Esophagus (tissue), 2 donors: Measurements from ENCODE around the gene TAGAP. TPM values are rescaled to one million over a fixed set of nuclear protein-coding genes. Genes with fewer than 3 reads are reported as not detected.
A peak's percentile ranks its signal among the peaks of the same experiment; 100 is the strongest.

Source experiments
- H3K27ac ChIP-seq, 2 donors: one replicate each; pipeline ENCODE4 v1.5.1; 2013; ENCODE audit warnings: low read depth in 2 of 2, mild to moderate bottlenecking in 2 of 2, inconsistent platforms in 1 of 2, low read length in 1 of 2, moderate library complexity in 1 of 2
- H3K27me3 ChIP-seq, 2 donors: one replicate each; pipeline ENCODE4 v1.6.1; 2013; ENCODE audit warnings: low read length in 2 of 2, control low read depth in 1 of 2, mild to moderate bottlenecking in 1 of 2; ENCODE audit not compliant: insufficient read depth in 2 of 2, control insufficient read depth in 1 of 2
- H3K36me3 ChIP-seq, 2 donors: one replicate each; pipeline ENCODE4 v1.6.1; 2013; ENCODE audit warnings: low read length in 1 of 2; ENCODE audit not compliant: control insufficient read depth in 2 of 2, insufficient read depth in 2 of 2
- H3K4me1 ChIP-seq, 2 donors: one replicate each; pipeline ENCODE4 v1.6.1; 2013; ENCODE audit warnings: low read length in 1 of 2; ENCODE audit not compliant: control insufficient read depth in 2 of 2, insufficient read depth in 2 of 2
- H3K4me3 ChIP-seq, 2 donors: one replicate each; pipeline ENCODE4 v1.5.1; 2013; ENCODE audit warnings: low read length in 2 of 2, mild to moderate bottlenecking in 2 of 2, low read depth in 1 of 2, moderate library complexity in 1 of 2
- H3K9me3 ChIP-seq, 2 donors: one replicate each; pipeline ENCODE4 v1.6.1; 2013; ENCODE audit warnings: mild to moderate bottlenecking in 2 of 2, low read depth in 1 of 2, low read length in 1 of 2, moderate library complexity in 1 of 2; ENCODE audit not compliant: control insufficient read depth in 2 of 2, insufficient read depth in 1 of 2
- WGBS, 2 donors: extraction: QIAGEN DNeasy Blood & Tissue Kit; methylation state at CpG; one replicate each; pipeline ENCODE4 v1.1.7; 2013; 5-methylcytosine and 5-hydroxymethylcytosine counted together
- polyA plus RNA-seq, 2 donors: library from polyadenylated mRNA; stranded (reverse); fragments of 200-250 nt; gene quantifications; one replicate each; pipeline ENCODE4 v1.2.3, GENCODE V29; 2013
- donor health status: healthy with polysubstance abuse.
- donor health status: Bipolar disorder and iron deficiency.

TAGAP gene
- polyA plus RNA-seq, 2 donors, result 0.59 to 0.76 TPM

DNA sequence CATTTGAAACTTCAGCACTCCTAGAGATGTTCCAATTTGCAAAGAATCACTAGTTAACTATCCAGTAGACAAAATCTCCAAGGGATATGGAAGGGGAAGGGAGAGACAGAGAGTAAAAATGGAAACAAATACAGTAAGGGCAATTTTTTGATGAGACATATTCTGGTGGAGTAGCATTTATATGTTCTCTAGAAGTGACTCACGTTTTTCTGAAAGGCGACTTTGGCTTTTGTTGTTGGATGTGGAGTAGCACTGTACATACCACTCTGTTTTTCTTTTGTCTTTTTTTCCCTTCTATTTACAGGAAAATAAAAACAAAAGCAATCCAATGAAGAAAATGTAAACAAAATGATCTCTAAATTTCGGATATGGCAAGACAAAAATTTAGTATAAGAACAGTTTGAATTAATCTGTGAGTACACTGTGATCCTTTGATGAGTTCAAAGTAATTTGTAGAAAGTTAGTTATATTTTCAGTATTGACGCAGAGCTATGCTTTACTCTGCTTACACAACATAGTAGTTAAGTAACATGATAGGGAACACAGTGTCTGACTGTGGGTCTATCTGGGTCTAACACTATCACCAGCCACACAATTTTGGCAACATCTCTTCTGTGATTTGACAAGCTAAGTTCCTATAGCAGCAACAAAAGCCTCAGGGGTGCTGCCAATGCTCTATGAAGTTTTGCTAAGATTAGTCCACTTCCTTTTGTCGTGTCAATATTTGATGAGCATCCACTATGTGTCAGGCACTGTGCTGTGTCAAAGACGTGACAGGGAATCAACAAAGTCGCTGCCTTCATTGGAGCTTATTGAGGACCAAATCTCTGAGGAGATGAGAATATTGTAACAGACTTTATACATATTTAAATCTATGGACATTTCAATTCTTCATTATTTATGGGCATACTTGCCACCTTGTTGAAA, 27.3 kb upstream of the TAGAP start:
- Histone ChIP-seq H3K9me3 (no peaks in the 10 kb centered on the region), H3K4me3 (no peak overlapping the region), H3K27me3 (no peaks in the 10 kb centered on the region), H3K4me1 (no peaks in the 10 kb centered on the region), H3K27ac (no peak overlapping the region), H3K36me3 (no peaks in the 10 kb centered on the region)
- 77 to 78% methylated on average over 7 of the region's 7 CpGs for WGBS, 2 donors

DNA sequence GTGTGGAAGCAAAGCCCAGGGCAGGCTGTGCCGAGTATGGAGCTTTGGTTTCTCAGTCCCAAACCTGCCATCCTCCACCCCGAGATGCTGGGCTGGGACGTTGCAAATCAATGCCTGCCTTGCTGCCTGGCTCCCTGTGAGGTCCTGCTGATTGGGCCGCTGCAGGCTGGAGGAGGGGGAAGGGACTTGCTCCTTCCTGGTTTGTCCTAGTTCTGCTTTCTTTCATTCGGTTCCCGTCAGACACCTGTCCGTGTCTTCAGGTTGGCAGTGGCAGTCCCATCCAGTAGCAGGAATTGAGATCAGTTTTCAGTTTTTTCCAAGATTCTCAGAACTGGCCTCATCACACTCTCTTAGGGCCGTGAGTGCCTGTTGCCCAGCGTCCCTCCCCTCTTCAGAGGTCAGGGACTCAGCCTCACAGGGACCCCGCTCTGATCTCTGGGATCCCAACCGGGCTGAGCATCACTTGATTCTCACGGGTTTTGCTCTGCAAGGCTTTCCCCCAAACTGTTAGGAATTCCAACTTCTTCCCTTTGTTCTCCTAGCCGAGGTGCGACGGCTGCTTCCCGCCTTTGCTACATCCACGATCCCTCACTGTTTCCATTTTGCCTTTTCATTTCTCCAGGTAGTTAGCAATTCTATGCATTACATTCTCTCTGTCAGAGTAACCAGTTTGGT, 24.2 kb upstream of the TAGAP start:
- H3K36me3 ChIP-seq, result no peaks in the 10 kb centered on the region
- H3K27me3 ChIP-seq, result no peaks in the 10 kb centered on the region
- no peaks in the 10 kb centered on the region for H3K4me1 ChIP-seq
- H3K4me3 ChIP-seq, result no peak overlapping the region
- H3K9me3 ChIP-seq, result no peaks in the 10 kb centered on the region
- H3K27ac ChIP-seq, result no peak overlapping the region
- WGBS, 2 donors, result 57 to 63% methylated on average over 17 of the region's 17 CpGs

DNA sequence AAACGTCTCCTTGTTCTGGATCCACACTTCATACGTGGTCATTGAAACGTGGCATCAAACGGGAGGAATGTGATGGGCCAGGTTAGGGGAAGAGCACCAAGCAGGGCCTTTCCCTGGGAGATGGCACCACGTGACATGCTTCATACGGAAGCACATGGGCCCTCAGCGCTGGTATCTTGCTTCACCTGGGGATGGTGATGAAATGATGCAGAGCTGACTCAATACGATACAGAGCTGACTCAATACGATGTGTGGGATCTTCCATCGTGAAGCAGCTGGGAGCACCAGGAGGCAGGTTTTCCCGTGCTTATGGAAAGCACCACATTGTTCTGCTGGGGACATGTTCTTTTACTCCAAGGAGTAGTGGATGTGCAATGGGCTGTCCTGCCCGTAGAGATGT, 22.5 kb upstream of the TAGAP start:
- H3K27ac ChIP-seq, result no peak overlapping the region
- H3K4me1 ChIP-seq, result no peaks in the 10 kb centered on the region
- H3K9me3 ChIP-seq, result no peaks in the 10 kb centered on the region
- no peaks in the 10 kb centered on the region for H3K27me3 ChIP-seq
- H3K36me3 ChIP-seq, result no peaks in the 10 kb centered on the region
- 80 to 81% methylated on average over 12 of the region's 12 CpGs for WGBS, 2 donors
- no peak overlapping the region for H3K4me3 ChIP-seq

DNA sequence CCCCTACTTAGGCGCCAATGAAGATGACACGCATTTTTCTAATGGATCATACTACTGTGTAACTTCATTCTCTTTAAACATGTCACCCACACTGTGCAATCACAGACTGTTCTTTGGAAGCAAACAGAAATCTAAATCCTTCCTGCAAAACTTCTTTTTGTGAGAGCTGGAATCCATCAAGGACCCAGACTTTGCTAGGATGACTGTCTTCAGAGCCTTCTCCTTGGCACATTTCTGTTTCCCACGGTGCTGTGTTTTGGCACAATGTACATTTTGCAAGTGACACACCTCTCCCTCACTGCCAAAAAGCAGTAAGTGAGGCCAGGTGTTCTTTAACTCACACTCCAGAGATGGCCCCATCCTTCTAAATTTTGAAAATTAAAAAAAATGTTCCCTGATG, 21.7 kb upstream of the TAGAP start:
- H3K27ac ChIP-seq, result no peak overlapping the region
- no peaks in the 10 kb centered on the region for H3K9me3 ChIP-seq
- H3K36me3 ChIP-seq, result no peaks in the 10 kb centered on the region
- WGBS, 2 donors, result 55 to 71% methylated on average over 3 of the region's 3 CpGs
- H3K27me3 ChIP-seq, result no peaks in the 10 kb centered on the region
- no peak overlapping the region for H3K4me3 ChIP-seq
- no peaks in the 10 kb centered on the region for H3K4me1 ChIP-seq

DNA sequence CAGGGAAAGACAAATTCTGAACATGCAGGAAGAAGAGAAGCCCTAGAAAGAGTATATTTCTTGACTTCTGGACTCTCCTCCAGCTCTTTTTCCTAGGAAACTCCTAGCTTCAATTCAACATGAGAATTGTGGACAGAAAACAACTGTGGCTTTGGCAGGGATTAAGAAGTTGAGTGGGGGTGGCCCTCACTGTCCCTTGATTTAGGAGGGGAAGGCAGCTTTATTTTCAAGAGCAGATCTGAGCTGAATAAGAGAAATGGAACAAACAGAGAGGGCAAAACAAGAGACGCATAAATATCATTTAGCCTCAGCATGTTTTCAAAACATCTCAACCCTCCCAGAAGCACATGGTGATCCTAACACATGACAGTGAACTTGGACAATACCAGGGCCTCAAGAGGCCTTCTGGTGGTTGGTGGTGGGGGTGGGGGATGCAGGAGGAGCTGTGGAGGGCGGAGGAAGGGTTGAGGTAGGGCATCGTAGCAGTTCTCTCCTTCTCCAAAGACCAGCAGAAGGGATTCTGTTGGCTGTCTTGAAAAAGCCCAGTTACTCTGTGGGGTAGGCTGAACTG, 21.1 kb upstream of the TAGAP start:
- 86 to 94% methylated on average over 3 of the region's 3 CpGs for WGBS, 2 donors
- no peak overlapping the region for H3K4me3 ChIP-seq
- H3K27ac ChIP-seq, result no peak overlapping the region
- no peaks in the 10 kb centered on the region for H3K27me3 ChIP-seq
- H3K4me1 ChIP-seq, result no peaks in the 10 kb centered on the region
- no peaks in the 10 kb centered on the region for H3K9me3 ChIP-seq
- no peaks in the 10 kb centered on the region for H3K36me3 ChIP-seq

DNA sequence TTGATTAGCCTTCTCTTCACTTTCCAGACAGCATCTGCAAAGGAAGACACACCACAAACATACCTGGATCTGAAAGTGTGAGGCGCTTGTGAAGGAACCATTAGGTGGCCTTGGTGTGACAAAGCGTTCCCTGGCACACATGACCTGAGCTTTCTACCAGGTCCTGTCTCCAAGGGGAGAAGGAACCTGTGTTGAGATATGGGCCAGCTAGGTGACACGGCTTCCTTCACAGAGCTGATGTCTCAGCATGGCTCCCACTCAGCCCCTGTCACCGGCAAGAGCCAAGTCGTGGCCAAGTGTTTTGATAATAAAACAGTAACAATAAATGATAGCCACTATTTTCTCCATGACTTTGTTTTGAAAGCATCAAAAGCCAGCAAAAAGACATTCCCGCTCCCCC, 20.3 kb upstream of the TAGAP start:
- no peak overlapping the region for H3K27ac ChIP-seq
- 90 to 95% methylated on average over 6 of the region's 6 CpGs for WGBS, 2 donors
- no peak overlapping the region for H3K4me3 ChIP-seq
- no peaks in the 10 kb centered on the region for H3K4me1 ChIP-seq
- H3K36me3 ChIP-seq, result no peaks in the 10 kb centered on the region
- no peaks in the 10 kb centered on the region for H3K27me3 ChIP-seq
- no peaks in the 10 kb centered on the region for H3K9me3 ChIP-seq

DNA sequence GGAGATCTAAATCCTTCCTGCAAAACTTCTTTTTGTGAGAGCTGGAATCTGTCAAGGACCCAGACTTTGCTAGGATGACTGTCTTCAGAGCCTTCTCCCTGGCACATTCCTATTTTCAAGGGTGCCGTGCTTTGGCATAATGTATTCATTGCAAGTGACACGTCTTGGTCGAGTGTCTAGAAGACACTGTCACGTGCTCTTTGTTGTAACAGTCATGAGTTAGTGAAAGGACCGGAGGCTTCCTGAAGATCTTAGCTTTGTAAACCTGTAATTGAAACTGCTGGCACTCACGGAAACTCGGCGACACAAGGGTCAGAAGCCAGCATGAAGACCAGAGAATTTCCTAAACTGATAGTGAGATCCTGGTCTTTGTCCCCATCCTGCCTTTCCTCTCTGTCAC, 19.7 kb upstream of the TAGAP start:
- no peak overlapping the region for H3K27ac ChIP-seq
- 69 to 73% methylated on average over 8 of the region's 8 CpGs for WGBS, 2 donors

DNA sequence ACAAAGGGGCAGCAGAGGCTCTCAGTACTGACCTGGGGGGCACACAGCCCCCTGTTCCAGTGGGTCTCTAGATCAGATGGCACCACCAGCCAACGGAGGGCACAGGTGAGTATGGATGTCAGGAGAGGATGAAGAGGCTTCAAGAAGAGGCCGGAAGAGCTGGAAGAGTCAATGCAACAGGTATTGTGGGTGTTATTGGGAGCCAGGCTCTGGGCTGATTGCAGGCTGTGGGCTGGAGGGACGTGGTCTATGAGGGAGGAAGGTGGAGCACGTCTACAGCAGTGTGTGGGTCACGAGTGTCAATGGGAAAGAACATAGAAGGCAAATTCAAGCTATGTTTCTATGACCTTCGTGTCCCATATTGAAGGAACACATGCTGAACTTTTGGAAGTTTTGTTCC, 18.8 kb upstream of the TAGAP start:
- Histone ChIP-seq H3K4me3 (no peak overlapping the region), H3K36me3 (no peaks in the 10 kb centered on the region), H3K27ac (peak overlapping the region; percentile 20 to 59), H3K4me1 (no peaks in the 10 kb centered on the region), H3K9me3 (no peaks in the 10 kb centered on the region), H3K27me3 (no peaks in the 10 kb centered on the region)
- WGBS, 2 donors, result 75 to 78% methylated on average over 6 of the region's 6 CpGs

More for the DNA sequence above, 19.7 kb upstream of the TAGAP start:
- no peak overlapping the region for H3K4me3 ChIP-seq
- H3K4me1 ChIP-seq, result no peaks in the 10 kb centered on the region
- H3K9me3 ChIP-seq, result no peaks in the 10 kb centered on the region
- H3K36me3 ChIP-seq, result no peaks in the 10 kb centered on the region
- no peaks in the 10 kb centered on the region for H3K27me3 ChIP-seq

DNA sequence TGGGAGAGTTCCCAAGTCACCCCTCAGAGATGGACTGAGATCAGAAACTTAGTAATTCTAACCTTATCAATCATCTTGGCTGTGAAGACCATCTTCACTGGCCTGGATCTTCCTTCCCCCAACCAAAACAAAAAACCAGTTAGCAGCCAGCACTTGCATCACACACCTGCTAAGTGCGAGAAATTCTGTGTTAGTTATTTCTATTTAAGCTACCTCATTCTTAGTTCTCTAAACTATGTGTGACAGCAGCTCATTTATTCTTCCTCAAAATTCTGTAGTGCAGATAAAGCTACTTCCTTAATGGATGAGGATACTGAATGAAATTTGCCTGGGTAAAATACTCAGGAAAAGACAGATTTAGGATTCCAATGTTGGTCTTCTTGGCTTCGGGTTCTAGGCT, 18.2 kb upstream of the TAGAP start:
- Histone ChIP-seq H3K36me3 (no peaks in the 10 kb centered on the region), H3K4me3 (no peak overlapping the region), H3K4me1 (no peaks in the 10 kb centered on the region), H3K27ac (peak overlapping the region; percentile 41 to 59), H3K27me3 (no peaks in the 10 kb centered on the region), H3K9me3 (no peaks in the 10 kb centered on the region)
- 68 to 78% methylated on average over 2 of the region's 2 CpGs for WGBS, 2 donors
